SKM-1 treated with dmso at 0.1 percent for 144 hours (cell line): ENCODE results near the gene RASEF.

Source experiments
- DNase-seq: peaks from one replicate; lab custom pipeline; 2025; ENCODE audit not compliant: unreplicated experiment; lab: John Stamatoyannopoulos, UW

Gene RASEF

GRCh38 chr9:83013867-83014605 lies 48.9 kb downstream of the RASEF start:
- no peak for DNase-seq

GRCh38 chr9:83012922-83013838 lies 49.8 kb downstream of the RASEF start:
- DNase-seq: no peak

- peak; percentile 2 for DNase-seq
These were observed 50.6 kb downstream of the RASEF start for GRCh38 chr9:83012168-83012921.

- no peak for DNase-seq
These were observed 51.3 kb downstream of the RASEF start for GRCh38 chr9:83011611-83012010.

GRCh38 chr9:83007521-83008300 lies 55.2 kb downstream of the RASEF start:
- DNase-seq: no peak

GRCh38 chr9:83006378-83006777 lies 56.6 kb downstream of the RASEF start:
- no peak for DNase-seq

- DNase-seq: no peak
These were observed 57.0 kb downstream of the RASEF start for GRCh38 chr9:83005963-83006362.

GRCh38 chr9:83005361-83005760 lies 57.6 kb downstream of the RASEF start:
- DNase-seq: no peak

- DNase-seq: no peak
These were observed 60.6 kb downstream of the RASEF start for GRCh38 chr9:83002329-83002728.

GRCh38 chr9:83000765-83001164 lies 62.2 kb downstream of the RASEF start:
- no peak for DNase-seq

GRCh38 chr9:82998409-82998808 lies 64.5 kb downstream of the RASEF start:
- no peak for DNase-seq

- no peak for DNase-seq
These were observed 65.3 kb downstream of the RASEF start for GRCh38 chr9:82997476-82998140.

- no peak for DNase-seq
These were observed 66.0 kb downstream of the RASEF start for GRCh38 chr9:82996941-82997340.

- DNase-seq: no peak
These were observed 68.9 kb downstream of the RASEF start for GRCh38 chr9:82993856-82994605.

- no peak for DNase-seq
These were observed 71.3 kb downstream of the RASEF start for GRCh38 chr9:82991671-82992070.

- no peak for DNase-seq
These were observed 73.0 kb downstream of the RASEF start for GRCh38 chr9:82989929-82990328.

- DNase-seq: no peak
These were observed 74.5 kb downstream of the RASEF start for GRCh38 chr9:82988488-82988887.

GRCh38 chr9:82987370-82988189 lies 75.4 kb downstream of the RASEF start:
- no peak for DNase-seq

GRCh38 chr9:82981552-82981951 lies 81.4 kb downstream of the RASEF start:
- DNase-seq: no peak
